Fibroblast of pulmonary artery (primary cell): Measurements from ENCODE around the gene DHX58.

Experiments used
- DNase-seq: peaks from one replicate; pipeline ENCODE4 v3.0.0-alpha.2; 2010; ENCODE audit warnings: low read depth
- H3K4me3 ChIP-seq: replicated peaks from 2 replicates; pipeline ENCODE4 v1.5.1; 2011; ENCODE audit warnings: low read depth, mild to moderate bottlenecking, control low read depth, low read length, moderate library complexity
- TF ChIP-seq, protein P1 (sequence below): IDR thresholded peaks from 2 replicates; pipeline ENCODE4 v1.5.1; 2011; ENCODE audit warnings: mild to moderate bottlenecking, control low read depth, low read length, inconsistent platforms; ENCODE audit errors: missing control alignments

DHX58 gene

DNA sequence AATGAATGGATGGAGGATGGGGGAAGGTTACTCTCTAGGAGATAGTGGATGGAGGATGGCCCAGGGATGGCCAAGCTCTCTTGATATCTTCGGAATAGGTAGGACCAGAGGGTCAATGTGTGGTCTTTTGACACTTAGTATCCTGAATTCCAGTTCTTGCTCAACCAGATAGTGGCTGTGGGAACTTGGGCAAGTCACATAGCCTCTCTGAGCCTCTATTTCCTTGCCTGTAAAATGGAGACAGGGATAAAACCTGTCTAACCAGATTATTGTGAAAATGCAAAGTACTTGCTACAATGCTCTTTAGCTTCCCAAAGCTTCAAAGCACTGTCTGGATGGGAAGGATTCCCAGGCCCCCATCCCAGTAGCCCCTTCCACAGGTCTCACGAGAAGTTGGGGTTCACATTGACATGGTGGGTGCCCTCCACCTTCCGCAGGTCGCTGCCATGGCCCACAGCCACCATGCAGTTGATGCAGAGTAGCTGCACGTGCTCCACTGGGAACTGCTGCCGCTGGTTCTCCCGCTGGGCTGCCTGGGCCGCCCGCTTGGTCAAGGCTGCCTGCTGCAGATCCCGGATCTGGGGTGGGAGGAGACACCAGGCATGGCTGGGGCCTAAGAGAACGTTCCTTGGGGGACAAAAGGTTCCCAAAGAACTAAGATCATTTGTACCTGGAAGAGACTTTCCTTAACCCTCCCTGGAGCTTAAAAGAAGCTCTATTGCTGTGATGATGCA lies 9.1 kb downstream of the DHX58 start:
- TF ChIP-seq, protein P1, sequence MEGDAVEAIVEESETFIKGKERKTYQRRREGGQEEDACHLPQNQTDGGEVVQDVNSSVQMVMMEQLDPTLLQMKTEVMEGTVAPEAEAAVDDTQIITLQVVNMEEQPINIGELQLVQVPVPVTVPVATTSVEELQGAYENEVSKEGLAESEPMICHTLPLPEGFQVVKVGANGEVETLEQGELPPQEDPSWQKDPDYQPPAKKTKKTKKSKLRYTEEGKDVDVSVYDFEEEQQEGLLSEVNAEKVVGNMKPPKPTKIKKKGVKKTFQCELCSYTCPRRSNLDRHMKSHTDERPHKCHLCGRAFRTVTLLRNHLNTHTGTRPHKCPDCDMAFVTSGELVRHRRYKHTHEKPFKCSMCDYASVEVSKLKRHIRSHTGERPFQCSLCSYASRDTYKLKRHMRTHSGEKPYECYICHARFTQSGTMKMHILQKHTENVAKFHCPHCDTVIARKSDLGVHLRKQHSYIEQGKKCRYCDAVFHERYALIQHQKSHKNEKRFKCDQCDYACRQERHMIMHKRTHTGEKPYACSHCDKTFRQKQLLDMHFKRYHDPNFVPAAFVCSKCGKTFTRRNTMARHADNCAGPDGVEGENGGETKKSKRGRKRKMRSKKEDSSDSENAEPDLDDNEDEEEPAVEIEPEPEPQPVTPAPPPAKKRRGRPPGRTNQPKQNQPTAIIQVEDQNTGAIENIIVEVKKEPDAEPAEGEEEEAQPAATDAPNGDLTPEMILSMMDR: no peak
- H3K4me3 ChIP-seq: no peak overlapping the region
- no peak for DNase-seq

DNA sequence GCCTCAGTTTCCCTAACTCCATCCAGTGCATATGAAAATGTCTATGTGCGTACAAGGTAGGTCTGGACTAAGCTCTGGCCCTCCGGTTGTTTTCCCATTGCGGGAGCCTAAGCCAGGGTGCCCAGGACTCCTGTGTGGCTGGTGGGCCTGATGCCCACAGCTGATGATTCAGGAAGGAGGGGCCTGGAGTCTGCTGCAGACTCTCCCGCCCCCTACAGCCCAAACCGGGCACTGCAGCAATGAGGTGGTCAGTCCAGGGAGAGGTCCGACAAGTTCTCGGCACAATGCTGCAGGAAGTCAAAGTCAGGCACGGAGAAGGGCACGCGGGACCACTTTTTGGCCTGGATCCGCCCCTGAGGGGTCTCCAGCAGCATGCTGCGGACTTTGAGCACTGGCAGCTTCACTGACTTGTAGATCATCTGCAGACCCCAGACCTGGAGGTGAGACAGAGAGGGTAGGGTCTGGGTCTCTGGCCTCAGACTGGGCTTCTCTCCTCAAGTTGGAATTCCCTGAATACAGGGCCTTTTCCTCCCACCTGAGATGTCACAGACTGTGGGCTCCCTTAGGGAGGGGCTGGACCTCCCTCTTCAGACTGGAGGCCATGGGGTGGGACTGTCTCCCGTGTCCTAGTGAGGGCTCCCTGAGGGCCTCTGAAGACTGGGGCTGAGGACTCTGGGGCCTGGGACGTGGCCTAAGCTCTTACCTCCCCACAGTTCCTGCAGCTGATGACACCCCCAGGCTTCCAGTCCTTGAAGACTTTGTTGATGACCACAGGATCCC lies 10.8 kb downstream of the DHX58 start:
- DNase-seq: peak; percentile 76
- TF ChIP-seq, protein P1: peak; percentile 90
- H3K4me3 ChIP-seq: no peak overlapping the region

GRCh38 chr17:42098730-42099399 lies 13.6 kb downstream of the DHX58 start:
- no peak for DNase-seq
- TF ChIP-seq, protein P1: no peak
- H3K4me3 ChIP-seq: no peak overlapping the region

- TF ChIP-seq, protein P1: no peak
- no peak for DNase-seq
- H3K4me3 ChIP-seq: no peak within 1 kb of the TSS
Measured at GRCh38 chr17:42097691-42098631, 14.6 kb downstream of the DHX58 start, which contains the start of gene ZNF385C. TSS of gene ZNF385C (minus strand) at chr17:42098473. CDS start at chr17:42063056, 35,417 bp downstream.

DNA sequence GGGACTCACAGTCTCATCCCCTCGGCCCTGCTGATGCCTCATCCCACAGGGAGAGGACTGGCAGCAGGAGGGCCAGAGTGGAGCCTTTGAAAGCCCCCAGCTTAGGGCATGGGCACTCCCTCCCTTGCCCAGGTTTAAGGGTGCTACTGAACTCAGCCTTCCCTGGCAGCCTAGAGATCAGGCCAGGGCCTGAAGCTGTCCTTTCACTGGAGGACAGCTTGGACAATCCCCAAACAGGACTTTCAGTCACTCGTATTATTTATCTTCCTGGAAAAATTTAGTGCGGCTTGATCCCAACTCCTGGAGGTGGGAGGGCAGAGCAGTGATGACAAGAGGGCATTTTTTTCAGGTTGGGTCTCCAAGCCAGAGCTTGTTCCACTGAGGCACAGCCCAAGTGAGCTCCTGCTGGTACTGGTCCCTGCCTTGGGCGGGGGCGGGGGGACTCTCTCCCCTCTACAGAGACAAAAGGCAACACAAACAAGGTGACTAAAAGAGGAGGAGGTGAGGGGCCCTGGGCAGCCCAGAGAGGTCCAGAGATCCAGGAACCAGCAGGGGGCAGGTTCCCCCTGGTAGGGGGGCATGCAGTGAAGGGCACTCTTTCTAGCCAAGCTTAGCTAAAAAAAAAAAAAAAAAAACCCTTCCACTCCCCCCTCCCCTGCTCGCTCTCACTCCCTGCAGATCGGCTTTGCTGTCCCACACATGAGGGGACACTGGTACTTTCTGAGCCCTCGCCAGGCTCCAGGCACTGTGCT lies 16.0 kb downstream of the DHX58 start:
- no peak for DNase-seq
- H3K4me3 ChIP-seq: no peak overlapping the region
- TF ChIP-seq, protein P1: no peak
